ENCODE results near the gene OPCML.

GRCh38 chr11:132610791-132611190, 921.5 kb downstream of the OPCML start:
- TF ChIP-seq, protein P1, sequence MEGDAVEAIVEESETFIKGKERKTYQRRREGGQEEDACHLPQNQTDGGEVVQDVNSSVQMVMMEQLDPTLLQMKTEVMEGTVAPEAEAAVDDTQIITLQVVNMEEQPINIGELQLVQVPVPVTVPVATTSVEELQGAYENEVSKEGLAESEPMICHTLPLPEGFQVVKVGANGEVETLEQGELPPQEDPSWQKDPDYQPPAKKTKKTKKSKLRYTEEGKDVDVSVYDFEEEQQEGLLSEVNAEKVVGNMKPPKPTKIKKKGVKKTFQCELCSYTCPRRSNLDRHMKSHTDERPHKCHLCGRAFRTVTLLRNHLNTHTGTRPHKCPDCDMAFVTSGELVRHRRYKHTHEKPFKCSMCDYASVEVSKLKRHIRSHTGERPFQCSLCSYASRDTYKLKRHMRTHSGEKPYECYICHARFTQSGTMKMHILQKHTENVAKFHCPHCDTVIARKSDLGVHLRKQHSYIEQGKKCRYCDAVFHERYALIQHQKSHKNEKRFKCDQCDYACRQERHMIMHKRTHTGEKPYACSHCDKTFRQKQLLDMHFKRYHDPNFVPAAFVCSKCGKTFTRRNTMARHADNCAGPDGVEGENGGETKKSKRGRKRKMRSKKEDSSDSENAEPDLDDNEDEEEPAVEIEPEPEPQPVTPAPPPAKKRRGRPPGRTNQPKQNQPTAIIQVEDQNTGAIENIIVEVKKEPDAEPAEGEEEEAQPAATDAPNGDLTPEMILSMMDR (conservative IDR thresholded peaks at IDR 0.05; ENCODE audit: low read length) = no peak
- no peak for TF ChIP-seq EZH2phosphoT487 (IDR thresholded peaks at IDR 0.05; ENCODE audit: borderline replicate concordance)
